CD4-positive, alpha-beta T cell treated with Interleukin-2 at 100 ng/mL for 4 hours (primary cell): ENCODE results near the gene IPO4.
A peak's percentile ranks its signal among the peaks of the same experiment; 100 is the strongest.
"Not testable (repeated sequence)": the region's sequence is repeated elsewhere in the genome, so short reads cannot be mapped to it uniquely, and the experiment has no call there.

Experiments used
- DNase-seq: peaks from one replicate; pipeline ENCODE4 v3.0.0-alpha.2; 2020; ENCODE audit warnings: low spot score

Gene IPO4

DNA sequence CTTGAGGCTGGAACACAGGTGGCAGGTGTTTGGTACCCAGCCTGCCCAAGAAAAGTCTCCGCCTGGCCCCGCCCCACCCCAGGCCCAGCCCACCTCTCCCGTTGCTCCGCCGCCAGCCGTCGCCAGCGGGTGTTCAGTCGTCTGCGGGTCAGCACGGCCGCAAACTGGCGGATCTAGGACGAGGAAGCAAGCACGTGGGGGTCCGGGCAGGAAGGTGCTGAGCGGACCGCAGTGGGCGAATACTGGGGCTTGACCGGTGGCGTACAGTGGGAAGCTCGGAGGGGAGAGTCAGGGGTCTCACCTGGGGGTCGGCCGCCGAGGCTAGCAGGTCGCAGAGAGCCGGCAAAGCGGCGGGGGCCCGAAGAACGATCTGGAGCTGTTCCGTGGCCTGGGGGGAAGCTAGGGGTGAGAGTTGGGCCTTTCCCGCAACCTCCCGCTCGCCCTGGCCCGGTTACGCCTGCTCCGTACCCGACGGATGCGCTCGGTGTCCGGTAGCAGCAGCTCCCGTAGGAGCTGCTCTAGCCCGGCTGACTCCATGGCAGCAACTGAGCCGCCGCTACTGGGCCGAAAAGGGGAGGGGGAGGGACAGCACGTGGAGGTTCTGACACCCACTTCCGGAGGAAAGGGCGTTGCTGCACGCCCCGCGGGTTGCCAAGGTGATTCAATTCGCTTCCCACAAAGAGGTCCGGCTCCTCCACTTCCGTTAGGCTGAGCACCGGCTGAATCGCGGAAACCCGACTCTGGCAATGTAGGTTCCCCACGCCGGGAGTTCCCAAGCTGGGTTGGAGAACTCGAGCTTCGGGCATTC lies at the start of gene IPO4:
TSS of gene IPO4 (minus strand) at position 566 of the 808 bp plus-strand sequence. CDS start at position 537, 29 bp downstream.
- DNase-seq, result peak; percentile 97

- no peak for DNase-seq
Observed at GRCh38 chr14:24238123-24238522, 49.5 kb upstream of the IPO4 start.

DNA sequence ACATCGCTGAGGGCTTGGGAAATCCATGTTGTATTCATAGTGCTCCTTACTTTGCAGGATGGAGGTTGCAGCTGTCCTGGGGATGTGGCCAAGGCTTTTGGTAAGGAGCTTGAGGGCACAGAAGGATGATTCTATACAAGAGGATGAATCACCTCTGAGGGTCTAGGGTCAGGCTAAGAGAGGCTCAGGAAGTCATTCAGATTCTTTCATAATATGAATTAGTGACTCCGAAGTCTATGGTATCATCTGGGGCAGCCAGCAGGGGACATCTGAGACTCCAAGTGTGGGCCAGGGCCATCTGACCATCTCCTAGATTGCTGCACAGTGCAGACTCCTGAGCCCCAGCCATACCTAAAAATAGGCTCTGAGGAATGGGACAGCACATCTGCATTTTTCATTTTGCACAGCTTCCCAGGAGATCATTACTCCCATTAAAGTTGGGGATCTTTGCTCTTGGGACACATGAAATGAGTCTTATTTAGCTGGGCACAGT lies 48.9 kb upstream of the IPO4 start:
- no peak for DNase-seq

- no peak for DNase-seq
Observed at GRCh38 chr14:24236689-24237462, 48.3 kb upstream of the IPO4 start.

- no peak for DNase-seq
Observed at GRCh38 chr14:24235804-24236688, 47.4 kb upstream of the IPO4 start.

- DNase-seq, result no peak
Observed at GRCh38 chr14:24234095-24235005, 45.7 kb upstream of the IPO4 start.

DNA sequence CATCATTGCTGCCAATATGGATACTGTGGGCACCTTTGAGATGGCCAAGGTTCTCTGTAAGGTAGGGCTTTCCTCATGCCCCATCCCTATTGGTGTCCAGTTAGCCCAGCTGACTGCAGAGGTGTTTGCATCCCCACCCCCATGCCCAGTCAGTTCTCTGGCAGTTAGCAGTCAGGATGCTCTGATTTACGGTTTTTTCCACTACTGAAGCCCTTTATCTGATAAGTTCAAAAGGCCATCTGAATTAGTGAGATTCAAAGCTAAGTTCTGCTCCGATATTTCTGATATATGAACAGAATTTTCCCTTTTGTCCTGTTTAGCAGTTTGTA lies 44.9 kb upstream of the IPO4 start:
- DNase-seq, result no peak

GRCh38 chr14:24232645-24233537 lies 44.3 kb upstream of the IPO4 start, which contains the start of gene GMPR2:
TSS of gene GMPR2 (plus strand) at chr14:24232929. CDS start at chr14:24233254, 325 bp downstream.
- no peak for DNase-seq

GRCh38 chr14:24232121-24232644 lies 43.6 kb upstream of the IPO4 start, which contains the start of gene NEDD8:
TSS of gene NEDD8 (minus strand) at chr14:24232367. CDS start at chr14:24232267, 100 bp downstream.
- peak; percentile 88 for DNase-seq

DNA sequence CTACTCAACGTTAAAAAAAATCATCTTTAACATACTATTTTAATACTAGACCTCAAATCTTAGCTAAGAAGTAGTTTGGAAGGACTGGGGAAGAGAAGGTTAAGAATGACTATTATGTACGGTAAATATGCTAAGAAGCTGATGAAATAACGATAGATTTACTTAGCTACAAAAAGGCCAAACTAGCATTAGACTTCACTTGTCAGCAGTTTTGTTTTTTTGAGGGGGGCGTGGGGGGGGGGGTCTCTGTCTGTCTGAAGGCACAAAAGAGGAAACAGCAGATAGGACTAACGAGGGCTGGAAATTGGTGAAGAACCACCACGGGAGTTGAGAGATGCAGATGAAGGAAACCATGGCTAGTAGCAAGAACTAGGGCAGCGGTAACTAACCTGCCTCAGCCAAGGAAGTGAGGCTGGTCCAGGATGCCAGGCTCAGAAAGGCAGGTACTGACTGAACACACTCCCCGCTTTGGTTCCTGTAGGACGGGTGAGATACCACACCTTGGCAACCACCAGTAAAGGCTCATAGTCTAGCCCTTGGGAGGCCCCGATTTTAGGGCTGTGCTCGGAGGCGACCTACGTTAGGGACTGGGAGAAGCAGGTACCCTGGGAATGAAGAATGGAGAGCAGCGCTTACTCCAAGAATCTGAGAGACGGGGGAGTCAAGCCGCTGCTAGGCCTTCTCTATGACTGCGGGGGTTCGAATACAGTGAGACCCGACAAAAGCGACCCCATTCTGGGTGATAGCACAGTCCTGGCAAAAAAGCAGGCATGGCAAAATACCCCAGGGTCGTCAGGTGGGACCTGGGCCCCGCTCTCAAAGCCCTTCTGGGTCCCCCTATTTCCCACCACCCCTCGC lies 42.9 kb upstream of the IPO4 start:
- DNase-seq, result no peak

GRCh38 chr14:24228902-24229301 lies 40.3 kb upstream of the IPO4 start:
- no peak for DNase-seq

DNA sequence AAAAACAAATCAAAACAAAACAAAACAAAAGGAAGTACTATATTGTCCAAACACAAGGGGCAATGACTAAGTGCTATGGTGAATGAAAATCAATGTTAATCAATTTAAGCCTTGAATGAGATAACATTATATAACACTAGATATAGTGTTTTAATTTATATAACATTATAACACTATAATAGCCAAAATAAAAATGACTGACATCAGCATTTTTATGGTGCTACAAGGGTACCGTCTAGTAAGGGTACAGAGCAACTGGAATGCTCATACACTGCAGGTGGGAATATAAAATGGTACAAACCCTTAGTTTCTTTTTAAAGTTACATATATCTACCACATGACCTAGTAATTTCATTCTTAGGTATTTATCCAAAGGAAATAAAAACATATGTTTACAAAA lies 37.9 kb upstream of the IPO4 start:
- DNase-seq, result no peak

- DNase-seq, result no peak
Observed at GRCh38 chr14:24224618-24225071, 36.0 kb upstream of the IPO4 start.

DNA sequence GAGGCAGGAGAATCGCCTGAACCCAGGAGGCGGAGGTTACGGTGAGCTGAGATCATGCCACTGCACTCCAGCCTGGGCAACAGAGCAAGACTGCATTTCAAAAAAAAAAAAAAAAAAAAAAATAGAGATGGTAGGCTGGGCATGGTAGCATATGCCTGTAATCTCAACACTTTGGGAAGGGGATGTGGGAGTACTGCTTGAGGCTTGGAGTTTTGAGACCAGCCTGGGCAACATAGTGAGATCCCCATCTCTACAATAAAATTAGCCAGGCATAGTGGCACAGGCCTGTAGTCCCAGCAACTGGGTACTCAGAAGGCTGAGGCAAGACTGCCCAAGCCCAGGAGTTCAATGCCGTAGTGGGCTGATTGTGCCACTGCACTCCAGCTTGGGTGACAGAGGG lies 34.4 kb upstream of the IPO4 start:
- not testable (repeated sequence) for DNase-seq

GRCh38 chr14:24219521-24219920 lies 30.9 kb upstream of the IPO4 start:
- DNase-seq, result no peak

DNA sequence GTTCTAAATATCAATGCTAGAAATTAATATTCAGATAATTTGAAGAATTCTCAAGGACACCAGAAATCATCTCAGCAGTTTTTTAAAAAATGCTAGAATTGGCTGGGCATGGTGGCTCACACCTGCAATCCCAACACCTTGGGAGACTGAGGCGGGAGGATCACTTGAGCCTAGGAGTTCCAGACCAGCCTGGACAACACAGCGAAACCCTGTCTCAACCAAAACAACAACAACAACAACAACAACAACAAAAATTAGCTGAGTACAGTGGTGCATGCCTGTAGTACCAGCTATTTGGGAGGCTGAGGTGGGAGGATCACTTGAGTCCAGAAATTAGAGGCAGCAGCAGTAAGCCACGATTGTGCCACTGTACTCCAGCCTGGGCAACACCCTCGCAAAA lies 30.5 kb upstream of the IPO4 start:
- no peak for DNase-seq

- DNase-seq, result not testable (repeated sequence)
Observed at GRCh38 chr14:24216876-24217275, 28.3 kb upstream of the IPO4 start.

DNA sequence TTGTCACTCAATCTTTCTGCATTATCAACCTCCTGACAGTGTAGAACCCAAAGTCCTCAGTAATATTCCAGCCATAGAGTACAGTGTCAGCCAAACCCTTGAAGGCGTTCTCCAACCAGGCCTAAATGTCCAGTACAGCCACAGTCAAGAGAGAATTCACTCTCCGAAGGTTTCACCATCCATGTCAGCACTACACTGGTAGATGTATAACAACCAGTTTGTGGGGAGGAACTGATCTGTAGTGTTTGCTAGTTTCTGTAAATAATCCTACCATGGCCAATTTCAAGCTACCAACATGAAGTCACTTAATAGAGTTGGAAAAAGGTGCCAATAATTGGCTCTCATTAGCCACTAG lies 27.7 kb upstream of the IPO4 start:
- no peak for DNase-seq
